ENCODE measurements around the gene WAPL.

- TF ChIP-seq, protein P1, sequence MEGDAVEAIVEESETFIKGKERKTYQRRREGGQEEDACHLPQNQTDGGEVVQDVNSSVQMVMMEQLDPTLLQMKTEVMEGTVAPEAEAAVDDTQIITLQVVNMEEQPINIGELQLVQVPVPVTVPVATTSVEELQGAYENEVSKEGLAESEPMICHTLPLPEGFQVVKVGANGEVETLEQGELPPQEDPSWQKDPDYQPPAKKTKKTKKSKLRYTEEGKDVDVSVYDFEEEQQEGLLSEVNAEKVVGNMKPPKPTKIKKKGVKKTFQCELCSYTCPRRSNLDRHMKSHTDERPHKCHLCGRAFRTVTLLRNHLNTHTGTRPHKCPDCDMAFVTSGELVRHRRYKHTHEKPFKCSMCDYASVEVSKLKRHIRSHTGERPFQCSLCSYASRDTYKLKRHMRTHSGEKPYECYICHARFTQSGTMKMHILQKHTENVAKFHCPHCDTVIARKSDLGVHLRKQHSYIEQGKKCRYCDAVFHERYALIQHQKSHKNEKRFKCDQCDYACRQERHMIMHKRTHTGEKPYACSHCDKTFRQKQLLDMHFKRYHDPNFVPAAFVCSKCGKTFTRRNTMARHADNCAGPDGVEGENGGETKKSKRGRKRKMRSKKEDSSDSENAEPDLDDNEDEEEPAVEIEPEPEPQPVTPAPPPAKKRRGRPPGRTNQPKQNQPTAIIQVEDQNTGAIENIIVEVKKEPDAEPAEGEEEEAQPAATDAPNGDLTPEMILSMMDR (IDR thresholded peaks at IDR 0.05; ENCODE audit: low read length): no peak
- TF ChIP-seq EZH2 (optimal IDR thresholded peaks at IDR 0.05; ENCODE audit: low read depth, low read length) (no peak), EZH2phosphoT487 (IDR thresholded peaks at IDR 0.05; ENCODE audit: low read length) (no peak)
Measured at GRCh38 chr10:86506062-86506461, 15.5 kb downstream of the WAPL start.

Data from MM.1S (cell line).